PC-9 (cell line): ENCODE data around the gene SUPT5H. TPM values are rescaled to one million over a fixed set of nuclear protein-coding genes. Genes with fewer than 3 reads are reported as not detected.
A peak's percentile ranks its signal among the peaks of the same experiment; 100 is the strongest.

ENCODE experiments used
- Bru-seq: library from RNA; stranded (reverse); fragments of 400-500 nt; gene quantifications from one replicate; lab custom pipeline; 2021; lab: Mats Ljungman, UMichigan
- BruChase-seq, 2 experiments: library from RNA; stranded (reverse); fragments of 400-500 nt; gene quantifications; one replicate each; lab custom pipeline; 2021; lab: Mats Ljungman, UMichigan
- BruUV-seq: library from RNA; stranded (reverse); fragments of 400-500 nt; replicated peaks from 2 replicates; lab custom pipeline; 2021; lab: Mats Ljungman, UMichigan
- CTCF ChIA-PET: fragments of 300-600 bp; sonication (Branson Sonifier 250); formaldehyde crosslinking; loops from one replicate; lab custom pipeline; 2022; ENCODE audit warnings: antibody characterized with exemption; lab: Charles Lee
- POLR2A ChIA-PET: fragments of 300-600 bp; sonication (Branson Sonifier 250); formaldehyde crosslinking; loops from one replicate; lab custom pipeline; 2022; ENCODE audit warnings: antibody characterized with exemption; ENCODE audit not compliant: unreplicated experiment; lab: Charles Lee
- DNase-seq, 2 experiments: peaks; one replicate each; pipeline versions ENCODE4 v3.0.0 to v3.0.0-alpha.2; 2015 to 2022; ENCODE audit warnings: mixed read lengths in 1 of 2
- H2AFZ ChIP-seq: fragments of 200-600 bp; sonication (generic); 2 replicates; pipeline ENCODE4 v1.8.1; 2017; ENCODE audit warnings: antibody characterized with exemption
- H3F3A ChIP-seq: fragments of 200-600 bp; sonication (generic); 2 replicates; pipeline ENCODE4 v1.8.1; 2017; ENCODE audit warnings: antibody characterized with exemption, mild to moderate bottlenecking, low read depth; ENCODE audit not compliant: insufficient read depth
- H3K27ac ChIP-seq: fragments of 200-600 bp; sonication (generic); 2 replicates; pipeline ENCODE4 v1.6.1; 2016; ENCODE audit warnings: mixed run types
- H3K27me3 ChIP-seq: fragments of 200-600 bp; sonication (generic); 2 replicates; pipeline ENCODE4 v1.6.1; 2016; ENCODE audit warnings: low read depth, mixed run types; ENCODE audit not compliant: insufficient read depth
- H3K36me3 ChIP-seq: fragments of 200-600 bp; sonication (generic); 2 replicates; pipeline ENCODE4 v1.6.1; 2016; ENCODE audit warnings: low read depth, mixed run types
- H3K4me1 ChIP-seq: fragments of 200-600 bp; sonication (generic); replicated peaks from 2 replicates; pipeline ENCODE4 v1.6.1; 2016; ENCODE audit warnings: mixed run types; ENCODE audit not compliant: insufficient read depth
- H3K4me2 ChIP-seq: fragments of 200-600 bp; sonication (generic); 2 replicates; pipeline ENCODE4 v1.6.1; 2017; ENCODE audit warnings: mixed run types
- H3K4me3 ChIP-seq: fragments of 200-600 bp; sonication (generic); 2 replicates; pipeline ENCODE4 v1.6.1; 2016; ENCODE audit warnings: mixed run types
- H3K79me2 ChIP-seq: fragments of 200-600 bp; sonication (generic); 2 replicates; pipeline ENCODE4 v1.6.1; 2017; ENCODE audit warnings: low read depth, mixed run types
- H3K9me2 ChIP-seq: fragments of 200-600 bp; sonication (generic); 2 replicates; pipeline ENCODE4 v1.8.1; 2017; ENCODE audit warnings: mild to moderate bottlenecking; ENCODE audit not compliant: insufficient read depth
- H3K9me3 ChIP-seq: fragments of 200-600 bp; sonication (generic); 2 replicates; pipeline ENCODE4 v1.8.1; 2016; ENCODE audit warnings: low read depth; ENCODE audit not compliant: insufficient read depth
- H4K20me1 ChIP-seq: fragments of 200-600 bp; sonication (generic); 2 replicates; pipeline ENCODE4 v1.8.1; 2017; ENCODE audit not compliant: insufficient read depth
- EZH2 ChIP-seq: fragments of 200-600 bp; sonication (generic); IDR thresholded peaks from 2 replicates; pipeline ENCODE4 v1.8.0; 2017; ENCODE audit warnings: antibody characterized with exemption, low read depth
- intact Hi-C: fragments of 100-400 bp; cut with micrococcal nuclease; formaldehyde crosslinking; loops from one replicate; pipeline ENCODE4 v1.10.0; 2022; ENCODE audit not compliant: unreplicated experiment
- long read RNA-seq: library from polyadenylated mRNA; stranded (forward); transcript quantifications from one replicate; pipeline ENCODE4 v2.0.0, GENCODE V29; 2022
- total RNA-seq: library from RNA; stranded (reverse); gene quantifications from 2 replicates; pipeline ENCODE4 v1.2.3, GENCODE V29; 2021
- TF ChIP-seq, protein P1 (sequence below): fragments of 200-600 bp; sonication (generic); conservative IDR thresholded peaks from 2 replicates; pipeline ENCODE4 v1.6.1; 2017; ENCODE audit warnings: mixed run types, antibody characterized with exemption, mild to moderate bottlenecking, moderate library complexity

The SUPT5H gene
- total RNA-seq (99.7 and 118 TPM in 2 replicates), Bru-seq, nascent RNA (percentile 76 among the genes with signal in this experiment), BruChase-seq, experiment 1, labeled RNA remaining after a 2-hour chase (percentile 81 among the genes with signal in this experiment), BruChase-seq, experiment 2, labeled RNA remaining after a 6-hour chase (percentile 90 among the genes with signal in this experiment)
- long read RNA-seq, transcript SUPT5H-218 (2 exons, 718 nt) = major isoform, 68 of 113 reads
- long read RNA-seq, partial matches to known transcripts = 22 of 113 reads
- long read RNA-seq, other reads (novel, unspliced or antisense) = 20 of 113 reads

DNA sequence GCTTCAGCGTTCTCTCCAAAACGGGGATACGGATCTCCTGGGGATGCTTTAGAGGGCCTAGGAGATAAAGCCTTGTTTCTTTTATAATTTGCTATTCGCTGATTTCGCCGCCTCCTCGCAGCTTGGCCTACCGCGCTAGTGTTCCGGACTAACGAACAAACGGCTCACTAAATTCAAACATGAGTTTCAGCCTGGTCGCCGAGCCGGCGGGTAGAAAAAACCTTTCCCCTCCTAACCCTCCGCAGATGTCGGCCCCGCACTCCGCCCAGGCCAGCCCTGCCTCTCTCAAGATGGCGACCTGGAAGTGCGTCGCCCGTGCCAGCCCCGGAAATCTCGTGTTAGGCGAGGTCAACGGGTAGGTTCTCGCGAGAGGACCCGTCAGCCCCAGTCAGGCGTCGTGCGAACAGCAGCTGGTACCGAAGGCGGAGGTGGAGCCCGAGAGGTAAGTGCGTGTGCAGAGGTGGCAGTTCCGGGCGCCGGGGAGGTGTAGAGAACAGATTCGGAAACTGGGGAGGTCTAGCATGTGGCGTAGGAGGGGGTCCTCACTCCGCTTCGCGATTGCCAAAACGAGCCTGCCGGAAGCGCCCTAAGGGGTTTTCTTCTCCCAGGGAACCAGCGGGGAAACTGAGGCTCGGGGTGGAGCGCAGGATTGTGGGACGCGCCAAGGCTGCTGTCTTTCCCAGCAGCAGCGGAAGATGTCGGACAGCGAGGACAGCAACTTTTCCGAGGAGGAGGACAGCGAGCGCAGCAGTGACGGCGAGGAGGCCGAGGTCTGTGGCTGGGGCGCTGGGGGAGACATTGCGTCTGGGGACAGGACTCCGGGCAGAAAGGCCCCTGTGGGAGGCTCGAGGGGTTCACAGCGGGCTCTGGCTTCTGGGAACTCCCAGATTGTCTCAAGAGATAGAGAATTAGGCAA lies at the start of gene SUPT5H:
Gene SUPT5H (plus strand): TSS at position 387 of the 916 bp plus-strand sequence. CDS start 309 bp downstream, at position 696.
- intact Hi-C loops = loop anchor here (1.0 to 10.0 kb wide), 5 partner anchors 33 to 319 kb away; partner anchors contain the start of genes EID2B, MED29, PAF1 and PLEKHG2
- H3K4me2 ChIP-seq = peak within 1 kb of the TSS; percentile 100
- peak within 1 kb of the TSS; percentile 95 for H2AFZ ChIP-seq
- ChIA-PET POLR2A (interaction anchor here (0.5 to 2.0 kb wide), 5 partner anchors 10 to 1539 kb away, joined by 3 to 32 read pairs (median 8); partner anchors contain the start of genes RPS16, TIMM50 and WDR87), CTCF (interaction anchor here (0.6 kb wide), 1 partner anchor 97 kb away, joined by 4 read pairs; no protein-coding TSS in a partner anchor)
- no peaks in the 10 kb centered on the region for H3K27me3 ChIP-seq
- H4K20me1 ChIP-seq = peaks cover 29% of the 10 kb centered on the region
- TSS peak; percentile 50 for BruUV-seq
- peak within 1 kb of the TSS; percentile 83 for H3K4me3 ChIP-seq
- peaks cover 8% of the 10 kb centered on the region for H3K36me3 ChIP-seq
- peaks cover 30% of the 10 kb centered on the region for H3K4me1 ChIP-seq
- no peaks in the 10 kb centered on the region for H3K9me2 ChIP-seq
- H3K9me3 ChIP-seq = no peaks in the 10 kb centered on the region
- H3K27ac ChIP-seq = peak within 1 kb of the TSS; percentile 97
- no peak for TF ChIP-seq EZH2
- TF ChIP-seq, protein P1, sequence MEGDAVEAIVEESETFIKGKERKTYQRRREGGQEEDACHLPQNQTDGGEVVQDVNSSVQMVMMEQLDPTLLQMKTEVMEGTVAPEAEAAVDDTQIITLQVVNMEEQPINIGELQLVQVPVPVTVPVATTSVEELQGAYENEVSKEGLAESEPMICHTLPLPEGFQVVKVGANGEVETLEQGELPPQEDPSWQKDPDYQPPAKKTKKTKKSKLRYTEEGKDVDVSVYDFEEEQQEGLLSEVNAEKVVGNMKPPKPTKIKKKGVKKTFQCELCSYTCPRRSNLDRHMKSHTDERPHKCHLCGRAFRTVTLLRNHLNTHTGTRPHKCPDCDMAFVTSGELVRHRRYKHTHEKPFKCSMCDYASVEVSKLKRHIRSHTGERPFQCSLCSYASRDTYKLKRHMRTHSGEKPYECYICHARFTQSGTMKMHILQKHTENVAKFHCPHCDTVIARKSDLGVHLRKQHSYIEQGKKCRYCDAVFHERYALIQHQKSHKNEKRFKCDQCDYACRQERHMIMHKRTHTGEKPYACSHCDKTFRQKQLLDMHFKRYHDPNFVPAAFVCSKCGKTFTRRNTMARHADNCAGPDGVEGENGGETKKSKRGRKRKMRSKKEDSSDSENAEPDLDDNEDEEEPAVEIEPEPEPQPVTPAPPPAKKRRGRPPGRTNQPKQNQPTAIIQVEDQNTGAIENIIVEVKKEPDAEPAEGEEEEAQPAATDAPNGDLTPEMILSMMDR = no peak
- H3F3A ChIP-seq = peaks cover 39% of the 10 kb centered on the region
- peaks cover 57% of the 10 kb centered on the region for H3K79me2 ChIP-seq
- DNase-seq = peak; percentile 94 to 95

DNA sequence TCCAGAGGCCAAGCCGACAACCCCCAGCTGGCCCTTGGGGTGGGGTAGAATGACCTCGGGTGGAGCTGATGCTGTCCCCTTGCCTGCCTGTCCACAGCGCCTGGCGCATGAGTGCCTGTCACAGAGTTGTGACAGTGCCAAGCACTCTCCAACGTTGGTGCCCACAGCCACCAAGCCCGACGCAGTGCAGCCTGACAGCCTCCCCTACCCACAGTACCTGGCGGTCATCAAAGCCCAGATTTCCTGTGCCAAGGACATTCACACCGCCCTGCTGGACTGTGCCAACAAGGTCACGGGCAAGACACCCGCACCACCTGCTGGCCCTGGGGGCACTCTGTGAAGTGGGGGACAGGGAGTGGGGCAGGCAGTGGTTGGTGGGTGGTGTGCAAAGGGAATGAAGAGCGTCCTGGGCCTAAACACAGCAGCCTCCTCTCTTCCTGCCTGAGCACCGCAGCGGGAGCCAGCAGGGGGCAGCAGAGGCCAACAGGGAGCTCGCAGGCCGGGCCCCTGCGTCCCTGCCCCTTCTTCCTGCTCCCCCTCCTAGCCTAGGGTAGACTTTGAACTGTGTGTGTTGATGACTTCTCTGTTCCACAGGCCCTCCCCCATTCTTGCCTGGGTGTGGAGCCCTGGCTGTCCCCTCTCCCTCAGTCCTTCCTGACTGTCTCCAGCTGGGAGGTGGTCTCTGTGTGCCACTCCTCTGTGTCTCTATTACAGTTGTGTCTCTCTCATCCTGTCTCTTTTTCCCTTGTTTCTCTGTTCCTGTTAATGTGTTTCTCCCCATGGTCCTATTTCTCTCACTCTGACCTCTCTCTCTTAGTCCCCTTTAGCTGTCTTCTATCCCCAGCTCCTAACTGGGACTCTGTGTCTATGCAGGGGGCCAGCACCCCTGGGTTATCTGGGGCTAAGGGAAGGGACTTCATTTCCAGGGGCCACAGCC lies 47.8 kb upstream of the SUPT5H start:
- Histone ChIP-seq H3K79me2 (peaks cover 2% of the 10 kb centered on the region), H3K4me3 (peak overlapping the region; percentile 17; the same call in 1 of the 2 replicates), H3K27ac (peak overlapping the region; percentile 95), H3K36me3 (no peaks in the 10 kb centered on the region), H3K27me3 (no peaks in the 10 kb centered on the region), H3K9me2 (no peaks in the 10 kb centered on the region), H3K4me2 (peak overlapping the region; percentile 68), H3F3A (peaks cover 50% of the 10 kb centered on the region), H3K9me3 (no peaks in the 10 kb centered on the region), H3K4me1 (peaks cover 24% of the 10 kb centered on the region), H4K20me1 (no peaks in the 10 kb centered on the region), H2AFZ (no peak overlapping the region)
- CTCF ChIA-PET = interaction anchor here (0.6 to 1.6 kb wide), 4 partner anchors 10 to 338 kb away, joined by 3 to 8 read pairs (median 5); no protein-coding TSS in a partner anchor
- TF ChIP-seq, protein P1 = peak; percentile 93
- no peak for TF ChIP-seq EZH2
- POLR2A ChIA-PET = interaction anchor here (0.6 to 1.3 kb wide), 4 partner anchors 9 to 38 kb away, joined by 4 to 10 read pairs (median 7); partner anchors contain the start of genes RPS16 and ZFP36
- intact Hi-C loops = loop anchor here (1.0 to 2.0 kb wide), 2 partner anchors 15 to 135 kb away; partner anchors contain the start of genes EID2B and PLEKHG2
- peak; percentile 60 to 85 for DNase-seq
- BruUV-seq = no TSS peak
